GM19397 (cell line): ENCODE results near the gene KRT4.

Source experiments
- ATAC-seq: cut with Tn5 transposase; IDR thresholded peaks from one replicate; pipeline ENCODE4 v1.9.1; 2021; ENCODE audit warnings: mild to moderate bottlenecking, moderate library complexity; ENCODE audit not compliant: unreplicated experiment

KRT4 gene

GRCh38 chr12:52836491-52837412 lies 22.8 kb upstream of the KRT4 start:
- no peak for ATAC-seq

GRCh38 chr12:52836042-52836466 lies 22.1 kb upstream of the KRT4 start:
- ATAC-seq, result no peak

- no peak for ATAC-seq
Observed at GRCh38 chr12:52835271-52836041, 21.5 kb upstream of the KRT4 start.

GRCh38 chr12:52834727-52835001 lies 20.7 kb upstream of the KRT4 start:
- no peak for ATAC-seq

GRCh38 chr12:52833922-52834726 lies 20.2 kb upstream of the KRT4 start, which contains the start of gene KRT79:
TSS of gene KRT79 (minus strand) at chr12:52834311. CDS start at chr12:52834260, 51 bp downstream.
- no peak for ATAC-seq

- no peak for ATAC-seq
Observed at GRCh38 chr12:52832985-52833905, 19.3 kb upstream of the KRT4 start.

GRCh38 chr12:52832451-52832850 lies 18.5 kb upstream of the KRT4 start:
- no peak for ATAC-seq

- ATAC-seq, result no peak
Observed at GRCh38 chr12:52831251-52831650, 17.3 kb upstream of the KRT4 start.

GRCh38 chr12:52829986-52830770 lies 16.3 kb upstream of the KRT4 start:
- ATAC-seq, result no peak

GRCh38 chr12:52828591-52829021 lies 14.7 kb upstream of the KRT4 start:
- no peak for ATAC-seq

- ATAC-seq, result no peak
Observed at GRCh38 chr12:52828156-52828555, 14.2 kb upstream of the KRT4 start.

GRCh38 chr12:52827499-52828090 lies 13.7 kb upstream of the KRT4 start:
- no peak for ATAC-seq

- no peak for ATAC-seq
Observed at GRCh38 chr12:52826611-52827498, 12.9 kb upstream of the KRT4 start.

GRCh38 chr12:52825961-52826360 lies 12.0 kb upstream of the KRT4 start:
- no peak for ATAC-seq

- ATAC-seq, result no peak
Observed at GRCh38 chr12:52824741-52825410, 11.0 kb upstream of the KRT4 start.

- ATAC-seq, result no peak
Observed at GRCh38 chr12:52823761-52824450, 10.0 kb upstream of the KRT4 start.
